H1 (cell line): ENCODE measurements around the gene ZNF568. TPM values are rescaled to one million over a fixed set of nuclear protein-coding genes. Genes with fewer than 3 reads are reported as not detected.

Experiments used
- BCL11A ChIP-seq, 2 experiments: IDR thresholded peaks; one replicate each; pipeline ENCODE4 v1.6.1; 2011; ENCODE audit warnings: low read depth in 2 of 2, low read length in 2 of 2, mild to moderate bottlenecking in 2 of 2
- KDM1A ChIP-seq: fragments of 200-600, 300-600 bp; sonication (generic); IDR thresholded peaks from 2 replicates; pipeline ENCODE4 v1.7.1; 2016; ENCODE audit warnings: mild to moderate bottlenecking, low read length, borderline replicate concordance
- PHF8 ChIP-seq: fragments of 200-600 bp; sonication (generic); conservative IDR thresholded peaks from 2 replicates; pipeline ENCODE4 v1.7.1; 2012; ENCODE audit warnings: low read depth, mild to moderate bottlenecking, inconsistent platforms, low read length, moderate library complexity
- RAD21 ChIP-seq, 2 experiments: IDR thresholded peaks in 1 of 2; conservative IDR thresholded peaks in 1 of 2; 2 replicates each; pipeline ENCODE4 v1.6.1; 2011; ENCODE audit warnings: low read depth in 2 of 2, low read length in 2 of 2, improper control_type of control experiment in 1 of 2, inconsistent platforms in 1 of 2, mild to moderate bottlenecking in 1 of 2, moderate library complexity in 1 of 2
- SIX5 ChIP-seq: IDR thresholded peaks from 2 replicates; pipeline ENCODE4 v1.6.1; 2011; ENCODE audit warnings: mild to moderate bottlenecking, low read depth, low read length
- SUZ12 ChIP-seq: fragments of 200-600 bp; sonication (generic); IDR thresholded peaks from 2 replicates; pipeline ENCODE4 v1.6.1; 2012; ENCODE audit warnings: mild to moderate bottlenecking, inconsistent platforms, low read length, moderate library complexity, mixed read lengths
- polyA plus RNA-seq, 7 experiments: library from polyadenylated mRNA; depleted of rRNA in 3 of 7; stranded (reverse) in 5 of 7; unstranded in 2 of 7; fragments of >200 nt in 5 of 7; fragments of 200-250 nt in 2 of 7; gene quantifications; 1 replicate in 5 of 7; 2 replicates in 1 of 7; 4 replicates in 1 of 7; pipeline versions ENCODE4 v1.2.1 to v1.2.3, GENCODE V29; 2011 to 2013; ENCODE audit warnings: missing spikeins in 2 of 7, mixed read lengths in 2 of 7
- total RNA-seq: library from RNA; stranded (reverse); fragmentation: NEBNext Ultra II Directional; extraction: Animal tissue kit (Norgen Biotek cat#: 25700); gene quantifications from 2 replicates; pipeline ENCODE4 v1.2.1, GENCODE V29; 2021

ZNF568 gene
- total and polyA plus RNA-seq, 2 of the 8 experiments (the other 6 are each of a cell fraction or from before 2014, with no cell fraction given), result 1.6 to 2.4 TPM

DNA sequence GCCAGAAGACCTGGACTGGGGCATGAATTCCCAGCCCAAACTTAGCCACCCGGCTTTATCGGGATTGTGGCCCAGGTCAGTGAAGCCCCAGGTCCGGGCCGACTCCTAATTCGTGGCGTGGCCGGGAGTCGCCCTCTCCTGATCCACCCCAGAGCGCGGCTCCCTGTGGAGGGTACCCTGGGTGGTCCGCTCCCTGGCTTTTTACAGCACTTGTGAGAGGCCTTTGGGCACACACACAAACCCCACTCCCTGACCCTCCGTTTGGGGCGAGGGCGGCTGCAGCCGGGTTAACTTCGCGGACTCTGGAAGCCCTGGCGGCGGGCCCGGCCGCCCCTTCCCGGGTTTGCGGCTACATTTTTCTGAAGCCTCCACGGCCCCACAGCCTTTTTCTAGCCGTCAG, 56.4 kb downstream of the ZNF568 start (continued):
- no peak for TF ChIP-seq SUZ12
- TF ChIP-seq SIX5, result no peak
- no peak for TF ChIP-seq RAD21 (IDR thresholded peaks at IDR 0.05 in 1 of 2, conservative IDR thresholded peaks at IDR 0.05 in 1 of 2; ENCODE audit: low read depth in 2 of 2, low read length in 2 of 2)
- no peak for TF ChIP-seq PHF8
- TF ChIP-seq BCL11A (IDR thresholded peaks at IDR 0.05; ENCODE audit: low read depth in 2 of 2, low read length in 2 of 2), result no peak
- TF ChIP-seq KDM1A, result no peak
